Nephron (organoid): ENCODE measurements around the gene PCNX2.
A peak's percentile ranks its signal among the peaks of the same experiment; 100 is the strongest.

Source experiments
- H3K27ac Mint-ChIP-seq, 3 experiments: 2 replicates each; pipeline ENCODE4 v1.8.0; 2020; ENCODE audit warnings: mixed read lengths in 3 of 3, mild to moderate bottlenecking in 2 of 3, moderate library complexity in 1 of 3
- H3K27me3 Mint-ChIP-seq: 2 replicates; pipeline ENCODE4 v1.8.0; 2021; ENCODE audit warnings: low read depth, mild to moderate bottlenecking, moderate library complexity, mixed read lengths
- H3K36me3 Mint-ChIP-seq: 2 replicates; pipeline ENCODE4 v1.8.0; 2020; ENCODE audit warnings: low read depth, mixed read lengths
- H3K4me1 Mint-ChIP-seq: 2 replicates; pipeline ENCODE4 v1.8.0; 2020; ENCODE audit warnings: mixed read lengths
- H3K4me3 Mint-ChIP-seq, 3 experiments: 2 replicates each; pipeline ENCODE4 v1.8.0; 2020; ENCODE audit warnings: mild to moderate bottlenecking in 3 of 3, mixed read lengths in 3 of 3, moderate library complexity in 2 of 3
- H3K9me3 Mint-ChIP-seq: 2 replicates; pipeline ENCODE4 v1.8.0; 2020; ENCODE audit warnings: mixed read lengths
- TF ChIP-seq, protein P1 (sequence below), 3 experiments: fragments of 200-600 bp; sonication (generic); IDR thresholded peaks; one replicate each; pipeline ENCODE4 v1.5.0; 2021; ENCODE audit warnings: antibody characterized with exemption in 3 of 3; ENCODE audit not compliant: unreplicated experiment in 3 of 3

Gene PCNX2

DNA sequence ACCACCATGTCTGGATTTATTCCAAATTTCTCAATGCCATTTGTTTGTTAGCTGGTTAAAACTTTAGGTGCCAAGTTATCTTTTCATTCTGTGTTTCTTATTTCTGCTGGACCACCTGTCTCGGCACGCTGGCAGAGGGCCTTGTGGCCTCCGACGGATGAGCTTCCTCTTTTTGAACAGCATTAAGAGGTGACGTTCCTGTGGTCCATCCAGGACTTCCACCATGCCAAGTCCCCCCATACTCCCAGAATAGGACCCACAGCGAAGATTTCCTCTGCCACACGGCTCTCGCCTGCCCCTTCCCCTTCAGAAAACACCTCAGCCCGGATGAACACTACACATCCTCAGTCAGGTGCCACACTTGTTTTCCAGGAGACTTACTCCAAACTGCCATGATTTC is 271.3 kb downstream of the PCNX2 start:
- TF ChIP-seq, protein P1, sequence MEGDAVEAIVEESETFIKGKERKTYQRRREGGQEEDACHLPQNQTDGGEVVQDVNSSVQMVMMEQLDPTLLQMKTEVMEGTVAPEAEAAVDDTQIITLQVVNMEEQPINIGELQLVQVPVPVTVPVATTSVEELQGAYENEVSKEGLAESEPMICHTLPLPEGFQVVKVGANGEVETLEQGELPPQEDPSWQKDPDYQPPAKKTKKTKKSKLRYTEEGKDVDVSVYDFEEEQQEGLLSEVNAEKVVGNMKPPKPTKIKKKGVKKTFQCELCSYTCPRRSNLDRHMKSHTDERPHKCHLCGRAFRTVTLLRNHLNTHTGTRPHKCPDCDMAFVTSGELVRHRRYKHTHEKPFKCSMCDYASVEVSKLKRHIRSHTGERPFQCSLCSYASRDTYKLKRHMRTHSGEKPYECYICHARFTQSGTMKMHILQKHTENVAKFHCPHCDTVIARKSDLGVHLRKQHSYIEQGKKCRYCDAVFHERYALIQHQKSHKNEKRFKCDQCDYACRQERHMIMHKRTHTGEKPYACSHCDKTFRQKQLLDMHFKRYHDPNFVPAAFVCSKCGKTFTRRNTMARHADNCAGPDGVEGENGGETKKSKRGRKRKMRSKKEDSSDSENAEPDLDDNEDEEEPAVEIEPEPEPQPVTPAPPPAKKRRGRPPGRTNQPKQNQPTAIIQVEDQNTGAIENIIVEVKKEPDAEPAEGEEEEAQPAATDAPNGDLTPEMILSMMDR (IDR thresholded peaks at IDR 0.05; ENCODE audit: unreplicated experiment in 3 of 3): no peak
- no peak overlapping the region for H3K27ac Mint-ChIP-seq
- no peaks in the 10 kb centered on the region for H3K27me3 Mint-ChIP-seq
- no peaks in the 10 kb centered on the region for H3K36me3 Mint-ChIP-seq
- H3K4me1 Mint-ChIP-seq: peaks cover 52% of the 10 kb centered on the region
- H3K4me3 Mint-ChIP-seq: no peak overlapping the region
- no peaks in the 10 kb centered on the region for H3K9me3 Mint-ChIP-seq

DNA sequence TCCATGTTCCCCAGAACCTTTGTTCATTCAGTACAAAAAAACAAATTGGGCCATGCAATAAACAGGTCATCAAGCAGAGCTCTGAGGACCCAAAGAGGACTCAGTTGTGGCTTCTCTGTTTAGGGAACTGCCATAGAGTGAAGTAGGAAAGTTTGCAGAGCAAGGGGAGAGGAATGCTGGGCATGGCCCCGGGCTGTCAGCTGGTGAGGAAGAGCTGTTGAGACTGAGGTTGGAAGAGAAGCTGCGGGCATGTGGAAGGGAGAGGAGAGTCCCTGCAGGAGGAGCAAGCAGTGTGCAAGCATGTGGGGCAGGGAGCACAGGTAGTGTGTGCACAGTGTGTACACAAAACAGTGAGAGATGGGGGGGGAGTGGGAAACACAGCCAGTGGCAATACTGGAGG is 273.3 kb downstream of the PCNX2 start:
- no peak overlapping the region for H3K4me3 Mint-ChIP-seq
- H3K27ac Mint-ChIP-seq: peak overlapping the region in 2 of 3 experiments; percentile 6 to 74
- H3K9me3 Mint-ChIP-seq: no peaks in the 10 kb centered on the region
- H3K27me3 Mint-ChIP-seq: peaks cover 6% of the 10 kb centered on the region
- H3K4me1 Mint-ChIP-seq: peaks cover 54% of the 10 kb centered on the region
- no peaks in the 10 kb centered on the region for H3K36me3 Mint-ChIP-seq
- TF ChIP-seq, protein P1 (IDR thresholded peaks at IDR 0.05; ENCODE audit: unreplicated experiment in 3 of 3): no peak

DNA sequence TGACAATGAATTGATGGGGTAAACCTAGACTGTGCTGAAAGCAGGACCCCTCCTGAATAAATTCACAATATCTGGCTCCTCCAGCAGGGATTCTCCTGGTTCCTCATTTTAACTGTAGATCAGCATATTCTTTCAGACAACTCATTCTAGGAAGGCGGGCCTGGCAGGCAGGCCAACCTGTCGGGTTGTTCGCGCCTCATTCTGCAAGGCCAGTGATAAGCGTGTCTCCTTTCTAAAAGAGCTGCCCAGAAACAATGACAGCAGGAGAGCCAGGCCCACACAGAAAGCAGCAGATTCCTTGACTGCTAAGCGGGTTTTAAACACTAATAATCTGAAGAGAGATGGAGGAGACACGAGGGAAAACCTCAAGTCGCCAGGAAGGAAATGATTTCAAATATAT is 275.1 kb downstream of the PCNX2 start:
- TF ChIP-seq, protein P1 (IDR thresholded peaks at IDR 0.05; ENCODE audit: unreplicated experiment in 3 of 3): no peak
- Mint-ChIP-seq H3K36me3 (no peaks in the 10 kb centered on the region), H3K27me3 (peaks cover 6% of the 10 kb centered on the region), H3K4me1 (peaks cover 51% of the 10 kb centered on the region), H3K27ac (peak overlapping the region; percentile 23 to 77 (median 55)), H3K4me3 (no peak overlapping the region), H3K9me3 (no peaks in the 10 kb centered on the region)

DNA sequence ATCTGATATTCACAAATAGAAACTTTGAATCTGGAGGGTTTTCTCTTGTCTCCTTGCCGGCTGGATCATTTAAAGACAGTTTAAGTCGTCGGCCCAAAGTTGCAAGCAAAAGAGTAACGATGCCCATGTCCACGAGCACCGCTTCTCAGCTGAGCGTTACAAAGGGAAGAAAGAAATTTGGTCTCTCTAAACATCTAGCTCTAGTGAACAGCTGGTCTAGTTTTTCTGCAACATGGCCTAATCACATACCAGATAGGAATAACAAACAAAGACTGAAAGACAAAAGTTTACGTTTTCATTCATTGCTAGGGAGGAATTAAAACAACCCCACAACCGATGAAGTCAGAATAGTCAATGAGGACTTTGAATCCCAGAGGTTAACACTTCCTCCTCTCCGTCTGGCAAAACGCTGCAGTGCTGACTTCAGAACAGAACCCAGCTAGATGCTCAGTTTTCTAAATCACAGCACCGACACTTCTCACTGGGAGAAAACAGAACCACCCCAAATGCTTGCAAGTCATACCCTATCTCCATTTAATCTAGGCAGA is 275.7 kb downstream of the PCNX2 start:
- peak overlapping the region; percentile 23 to 77 (median 55) for H3K27ac Mint-ChIP-seq
- no peak overlapping the region for H3K4me3 Mint-ChIP-seq
- peaks cover 6% of the 10 kb centered on the region for H3K27me3 Mint-ChIP-seq
- no peaks in the 10 kb centered on the region for H3K9me3 Mint-ChIP-seq
- no peaks in the 10 kb centered on the region for H3K36me3 Mint-ChIP-seq
- peaks cover 51% of the 10 kb centered on the region for H3K4me1 Mint-ChIP-seq
- TF ChIP-seq, protein P1 (IDR thresholded peaks at IDR 0.05; ENCODE audit: unreplicated experiment in 3 of 3): no peak

DNA sequence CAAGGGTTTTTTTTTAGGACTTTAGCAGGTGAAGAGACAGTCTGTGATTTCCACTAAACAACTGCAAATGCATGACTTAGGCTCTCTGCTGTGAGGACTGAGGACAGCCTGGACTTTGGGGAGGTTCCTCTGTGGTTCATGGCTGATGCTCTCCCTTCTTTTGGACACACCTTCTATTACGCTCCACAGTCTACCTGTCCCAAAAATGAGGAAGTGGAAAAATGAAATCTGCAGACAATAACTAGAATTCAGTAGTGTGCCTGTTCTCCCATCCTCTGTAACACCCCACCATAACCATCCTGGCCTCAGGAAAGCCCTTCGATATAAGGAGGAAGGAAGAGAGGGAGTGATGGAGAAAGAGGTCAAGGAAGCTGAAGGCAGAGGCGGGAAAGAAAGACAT is 276.4 kb downstream of the PCNX2 start:
- H3K4me3 Mint-ChIP-seq: peak overlapping the region in 1 of 3 experiments; percentile 2
- peaks cover under 1% of the 10 kb centered on the region for H3K36me3 Mint-ChIP-seq
- peaks cover 6% of the 10 kb centered on the region for H3K27me3 Mint-ChIP-seq
- H3K9me3 Mint-ChIP-seq: no peaks in the 10 kb centered on the region
- peaks cover 51% of the 10 kb centered on the region for H3K4me1 Mint-ChIP-seq
- TF ChIP-seq, protein P1 (IDR thresholded peaks at IDR 0.05; ENCODE audit: unreplicated experiment in 3 of 3): no peak
- H3K27ac Mint-ChIP-seq: peak overlapping the region; percentile 5 to 77 (median 55)

DNA sequence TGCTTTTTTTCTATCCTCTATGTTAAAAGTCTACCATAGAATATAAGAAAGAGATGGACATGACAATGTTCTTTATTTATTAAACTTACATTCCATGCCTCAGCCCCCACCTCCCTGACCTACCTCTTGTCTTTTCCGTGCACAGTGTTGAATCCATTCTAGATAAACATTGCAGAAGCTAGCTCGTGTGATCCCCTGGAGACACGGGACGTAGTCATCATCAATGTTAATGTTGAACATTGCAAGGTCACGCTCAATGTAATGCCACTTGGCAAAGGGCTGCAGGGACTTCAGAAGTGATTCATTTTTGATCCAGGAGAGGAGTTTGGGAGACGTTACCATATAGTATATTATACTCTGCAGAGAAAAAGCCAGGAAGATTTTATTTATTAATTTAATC is 278.7 kb downstream of the PCNX2 start:
- Mint-ChIP-seq H3K36me3 (peaks cover 19% of the 10 kb centered on the region), H3K27ac (no peak overlapping the region), H3K4me1 (peaks cover 45% of the 10 kb centered on the region), H3K27me3 (peaks cover 11% of the 10 kb centered on the region), H3K9me3 (no peaks in the 10 kb centered on the region), H3K4me3 (no peak overlapping the region)
- TF ChIP-seq, protein P1 (IDR thresholded peaks at IDR 0.05; ENCODE audit: unreplicated experiment in 3 of 3): no peak
